SJCRH30 (cell line): Measurements from ENCODE around the gene PPM1N. TPM values are rescaled to one million over a fixed set of nuclear protein-coding genes. Genes with fewer than 3 reads are reported as not detected.

Experiments
- DNase-seq, 2 experiments: peaks; one replicate each; pipeline ENCODE4 v3.0.0-alpha.2; 2015 to 2020
- H3K27ac ChIP-seq: fragments of 250-450 bp; sonication (Bioruptor Pico); 2 replicates; pipeline ENCODE4 v1.5.1; 2020; ENCODE audit warnings: mild to moderate bottlenecking, moderate library complexity
- H3K27me3 ChIP-seq: fragments of 250-450 bp; sonication (Bioruptor Pico); 2 replicates; pipeline ENCODE4 v1.5.1; 2020; ENCODE audit warnings: mild to moderate bottlenecking, moderate library complexity
- H3K36me3 ChIP-seq: fragments of 250-450 bp; sonication (Bioruptor Pico); 2 replicates; pipeline ENCODE4 v1.5.1; 2020; ENCODE audit warnings: mild to moderate bottlenecking, moderate library complexity
- H3K4me1 ChIP-seq: fragments of 250-450 bp; sonication (Bioruptor Pico); 2 replicates; pipeline ENCODE4 v1.5.1; 2020; ENCODE audit warnings: mild to moderate bottlenecking, moderate library complexity
- H3K4me3 ChIP-seq: fragments of 250-450 bp; sonication (Bioruptor Pico); 2 replicates; pipeline ENCODE4 v1.5.1; 2020; ENCODE audit warnings: mild to moderate bottlenecking, moderate library complexity
- H3K9me3 ChIP-seq: fragments of 250-450 bp; sonication (Bioruptor Pico); replicated peaks from 2 replicates; pipeline ENCODE4 v1.5.1; 2020; ENCODE audit warnings: mild to moderate bottlenecking, moderate library complexity
- total RNA-seq: library from RNA; depleted of rRNA; stranded (reverse); fragments of >200 nt; shearing (Covaris generic); gene quantifications from 2 replicates; pipeline ENCODE4 v1.2.3, GENCODE V29; 2014

Gene PPM1N
- total RNA-seq, 1 experiment from 2014 or later: 1.0 TPM

DNA sequence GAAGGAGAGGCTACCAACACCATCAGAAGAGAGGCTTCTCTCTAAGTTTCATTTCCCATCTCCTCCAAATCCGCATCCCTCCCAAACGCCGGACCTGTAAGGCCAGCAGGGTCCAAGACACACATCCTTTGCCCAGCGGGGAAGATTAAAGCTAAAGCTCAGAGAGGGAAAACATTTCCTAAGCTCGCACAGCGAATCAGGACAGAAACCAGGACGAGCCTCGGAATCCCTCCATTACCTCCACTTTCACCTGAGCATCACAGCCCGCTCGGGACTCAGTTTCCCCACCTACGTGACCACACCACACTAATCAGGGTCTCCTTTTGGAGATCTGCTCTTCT, 31.2 kb upstream of the PPM1N start:
- no peaks in the 10 kb centered on the region for H3K9me3 ChIP-seq
- H3K36me3 ChIP-seq: no peaks in the 10 kb centered on the region
- peaks cover 11% of the 10 kb centered on the region; the same call in 1 of the 2 replicates for H3K4me1 ChIP-seq
- H3K27me3 ChIP-seq: no peaks in the 10 kb centered on the region
- H3K27ac ChIP-seq: no peak overlapping the region
- peak overlapping the region; percentile 64 for H3K4me3 ChIP-seq
- DNase-seq: no peak

DNA sequence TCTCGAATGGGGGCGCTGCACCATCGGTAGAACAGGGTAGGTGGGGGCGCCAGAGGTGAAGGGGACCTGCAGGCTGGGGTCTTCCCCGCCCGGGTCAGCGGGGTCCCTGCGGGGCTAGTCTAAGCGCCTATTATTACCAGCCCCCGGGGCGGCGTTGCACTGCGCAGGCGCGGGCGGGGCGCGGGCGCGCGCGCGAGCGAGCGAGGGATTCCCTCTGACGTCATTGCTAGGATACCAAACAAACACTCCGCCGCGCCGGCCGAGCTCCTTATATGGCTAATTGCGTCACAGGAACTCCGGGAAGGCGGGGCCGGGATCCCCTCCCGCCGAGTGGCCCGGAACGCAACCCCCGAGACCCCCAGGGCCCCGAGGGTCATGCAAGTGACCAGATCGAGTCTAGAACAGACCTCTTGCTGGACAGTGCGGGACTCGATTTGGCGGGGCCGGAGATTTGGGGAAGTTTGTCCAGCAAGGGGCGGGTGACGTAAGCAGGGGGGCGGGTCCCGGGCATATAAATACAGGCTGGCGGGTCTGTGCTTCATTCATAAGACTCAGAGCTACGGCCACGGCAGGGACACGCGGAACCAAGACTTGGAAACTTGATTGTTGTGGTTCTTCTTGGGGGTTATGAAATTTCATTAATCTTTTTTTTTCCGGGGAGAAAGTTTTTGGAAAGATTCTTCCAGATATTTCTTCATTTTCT, 30.6 kb upstream of the PPM1N start, which contains the start of gene FOSB:
FOSB (plus strand) TSS at position 541 of the 703 bp plus-strand sequence. CDS start 591 bp downstream, outside the sequence.
- Histone ChIP-seq H3K27ac (peak within 1 kb of the TSS; percentile 21), H3K4me3 (peak within 1 kb of the TSS; percentile 64), H3K36me3 (no peaks in the 10 kb centered on the region), H3K27me3 (no peaks in the 10 kb centered on the region), H3K4me1 (peaks cover 11% of the 10 kb centered on the region; the same call in 1 of the 2 replicates), H3K9me3 (no peaks in the 10 kb centered on the region)
- peak; percentile 95 to 97 for DNase-seq

DNA sequence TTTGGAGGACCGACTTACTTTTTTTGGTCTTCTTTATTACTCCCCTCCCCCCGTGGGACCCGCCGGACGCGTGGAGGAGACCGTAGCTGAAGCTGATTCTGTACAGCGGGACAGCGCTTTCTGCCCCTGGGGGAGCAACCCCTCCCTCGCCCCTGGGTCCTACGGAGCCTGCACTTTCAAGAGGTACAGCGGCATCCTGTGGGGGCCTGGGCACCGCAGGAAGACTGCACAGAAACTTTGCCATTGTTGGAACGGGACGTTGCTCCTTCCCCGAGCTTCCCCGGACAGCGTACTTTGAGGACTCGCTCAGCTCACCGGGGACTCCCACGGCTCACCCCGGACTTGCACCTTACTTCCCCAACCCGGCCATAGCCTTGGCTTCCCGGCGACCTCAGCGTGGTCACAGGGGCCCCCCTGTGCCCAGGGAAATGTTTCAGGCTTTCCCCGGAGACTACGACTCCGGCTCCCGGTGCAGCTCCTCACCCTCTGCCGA, 30.0 kb upstream of the PPM1N start:
- Histone ChIP-seq H3K4me1 (peaks cover 11% of the 10 kb centered on the region; the same call in 1 of the 2 replicates), H3K27me3 (no peaks in the 10 kb centered on the region), H3K9me3 (no peaks in the 10 kb centered on the region), H3K36me3 (no peaks in the 10 kb centered on the region), H3K27ac (no peak overlapping the region), H3K4me3 (peak overlapping the region; percentile 64)
- peak in 1 of 2 experiments; percentile 33 for DNase-seq

DNA sequence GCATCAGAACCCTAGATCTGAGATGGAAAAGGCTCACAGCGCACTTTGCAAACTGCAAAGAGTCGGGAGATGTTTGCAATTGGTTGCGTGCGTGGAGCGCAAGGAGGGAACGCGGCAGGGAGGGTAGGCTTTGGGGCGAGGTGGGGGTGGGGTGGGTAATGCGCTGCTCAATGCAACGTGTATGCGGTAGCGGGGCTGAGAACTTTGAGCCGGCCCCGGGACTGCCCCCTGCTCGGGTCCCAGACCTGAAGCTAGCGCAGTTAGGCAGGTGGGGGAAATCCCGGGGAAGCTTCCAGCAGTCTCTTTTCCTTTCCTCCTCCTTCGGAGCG, 29.5 kb upstream of the PPM1N start:
- Histone ChIP-seq H3K27me3 (no peaks in the 10 kb centered on the region), H3K27ac (peak overlapping the region; percentile 21), H3K4me1 (peaks cover 11% of the 10 kb centered on the region; the same call in 1 of the 2 replicates), H3K9me3 (no peaks in the 10 kb centered on the region), H3K4me3 (peak overlapping the region; percentile 64), H3K36me3 (no peaks in the 10 kb centered on the region)
- no peak for DNase-seq

DNA sequence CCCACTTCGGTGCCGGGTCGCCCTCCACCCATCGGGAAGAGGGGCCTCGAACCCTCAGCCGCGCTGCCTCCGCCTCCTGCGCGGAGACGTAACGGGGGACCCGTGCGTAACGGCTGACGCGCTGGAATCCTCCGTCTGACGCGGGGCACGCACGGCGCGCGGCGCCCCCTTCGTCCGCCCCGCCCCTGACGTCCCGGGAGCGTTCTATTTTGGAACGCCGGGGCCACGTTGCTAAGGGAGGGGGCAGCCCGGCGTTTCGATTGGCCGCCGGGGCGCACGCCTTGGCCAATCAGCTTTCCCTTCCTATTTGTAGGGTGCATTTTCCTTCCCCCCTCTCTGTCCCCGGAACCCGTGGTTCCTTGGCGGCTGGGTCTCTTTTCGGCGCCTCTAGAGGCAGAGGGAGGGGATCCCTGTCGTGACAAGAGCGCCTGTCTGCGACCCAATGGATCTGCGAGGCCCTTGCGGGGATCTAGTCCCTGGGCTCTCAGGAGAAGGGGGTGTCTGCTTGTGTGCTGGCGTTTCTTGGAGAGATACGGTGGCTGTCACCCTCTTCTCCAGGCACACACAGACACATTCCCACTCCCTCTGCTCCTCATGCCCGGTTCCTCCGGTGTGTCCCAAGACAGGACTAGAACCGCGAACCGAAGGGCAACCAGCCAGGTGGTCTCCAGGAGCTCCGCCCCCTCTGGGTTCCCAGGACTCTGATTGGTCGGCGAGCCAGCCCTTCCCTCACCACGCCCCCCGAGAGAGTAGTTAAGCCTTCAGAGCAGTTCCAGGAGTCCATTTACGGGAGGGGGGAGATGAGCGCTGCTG, 28.9 kb upstream of the PPM1N start:
- Histone ChIP-seq H3K4me3 (peak overlapping the region; percentile 64), H3K27ac (peak overlapping the region; percentile 47), H3K9me3 (no peaks in the 10 kb centered on the region), H3K4me1 (peaks cover 11% of the 10 kb centered on the region; the same call in 1 of the 2 replicates), H3K36me3 (no peaks in the 10 kb centered on the region), H3K27me3 (no peaks in the 10 kb centered on the region)
- peak; percentile 93 to 96 for DNase-seq

DNA sequence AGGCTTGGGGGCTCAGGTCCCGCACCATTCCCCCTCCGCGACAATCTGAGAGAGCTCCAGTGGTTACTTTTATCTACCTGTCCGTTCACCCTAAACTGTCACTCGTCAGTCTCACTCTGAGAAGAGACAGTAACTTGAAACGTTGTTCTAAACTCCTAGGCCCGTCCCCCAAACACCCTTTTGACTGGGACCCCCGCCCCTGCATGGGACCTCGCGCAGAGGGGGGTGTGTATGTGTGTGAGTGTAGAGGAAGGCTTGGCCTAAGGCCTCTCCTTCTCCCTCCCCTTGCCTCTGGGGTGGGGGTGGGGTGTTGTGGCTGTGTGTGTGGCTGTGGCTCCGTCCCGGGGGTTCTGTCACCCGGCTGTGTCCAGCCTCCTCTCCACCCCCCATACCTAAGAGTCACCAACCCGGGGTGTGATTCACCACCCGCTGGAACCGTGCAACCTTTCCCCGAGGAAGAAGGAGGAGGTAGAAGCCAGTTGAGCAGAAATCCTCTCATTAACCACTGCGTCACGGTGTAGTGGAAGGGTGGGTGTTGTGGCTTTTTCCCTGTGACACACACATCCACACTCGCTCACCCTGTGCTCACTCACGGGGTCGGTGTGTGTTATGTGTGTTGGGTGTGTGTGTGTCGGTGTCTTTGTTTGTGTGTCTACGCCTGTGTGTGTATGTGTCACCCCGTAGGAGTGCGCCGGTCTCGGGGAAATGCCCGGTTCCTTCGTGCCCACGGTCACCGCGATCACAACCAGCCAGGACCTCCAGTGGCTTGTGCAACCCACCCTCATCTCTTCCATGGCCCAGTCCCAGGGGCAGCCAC, 28.1 kb upstream of the PPM1N start:
- Histone ChIP-seq H3K4me3 (peak overlapping the region; percentile 64), H3K9me3 (no peaks in the 10 kb centered on the region), H3K27ac (no peak overlapping the region; the same call in 1 of the 2 replicates), H3K4me1 (peaks cover 11% of the 10 kb centered on the region; the same call in 1 of the 2 replicates), H3K36me3 (no peaks in the 10 kb centered on the region), H3K27me3 (no peaks in the 10 kb centered on the region)
- DNase-seq: no peak

DNA sequence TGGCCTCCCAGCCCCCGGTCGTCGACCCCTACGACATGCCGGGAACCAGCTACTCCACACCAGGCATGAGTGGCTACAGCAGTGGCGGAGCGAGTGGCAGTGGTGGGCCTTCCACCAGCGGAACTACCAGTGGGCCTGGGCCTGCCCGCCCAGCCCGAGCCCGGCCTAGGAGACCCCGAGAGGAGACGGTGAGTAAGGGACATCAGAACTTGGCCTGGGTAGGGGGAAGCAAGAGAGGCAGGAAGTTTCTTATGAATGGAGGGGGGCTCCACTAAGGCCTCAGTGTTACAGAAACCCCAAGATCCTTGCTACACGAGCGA, 27.5 kb upstream of the PPM1N start:
- H3K27me3 ChIP-seq: no peaks in the 10 kb centered on the region
- H3K27ac ChIP-seq: no peak overlapping the region
- H3K4me1 ChIP-seq: peaks cover 11% of the 10 kb centered on the region; the same call in 1 of the 2 replicates
- no peak for DNase-seq
- no peaks in the 10 kb centered on the region for H3K9me3 ChIP-seq
- H3K4me3 ChIP-seq: no peak overlapping the region
- no peaks in the 10 kb centered on the region for H3K36me3 ChIP-seq

DNA sequence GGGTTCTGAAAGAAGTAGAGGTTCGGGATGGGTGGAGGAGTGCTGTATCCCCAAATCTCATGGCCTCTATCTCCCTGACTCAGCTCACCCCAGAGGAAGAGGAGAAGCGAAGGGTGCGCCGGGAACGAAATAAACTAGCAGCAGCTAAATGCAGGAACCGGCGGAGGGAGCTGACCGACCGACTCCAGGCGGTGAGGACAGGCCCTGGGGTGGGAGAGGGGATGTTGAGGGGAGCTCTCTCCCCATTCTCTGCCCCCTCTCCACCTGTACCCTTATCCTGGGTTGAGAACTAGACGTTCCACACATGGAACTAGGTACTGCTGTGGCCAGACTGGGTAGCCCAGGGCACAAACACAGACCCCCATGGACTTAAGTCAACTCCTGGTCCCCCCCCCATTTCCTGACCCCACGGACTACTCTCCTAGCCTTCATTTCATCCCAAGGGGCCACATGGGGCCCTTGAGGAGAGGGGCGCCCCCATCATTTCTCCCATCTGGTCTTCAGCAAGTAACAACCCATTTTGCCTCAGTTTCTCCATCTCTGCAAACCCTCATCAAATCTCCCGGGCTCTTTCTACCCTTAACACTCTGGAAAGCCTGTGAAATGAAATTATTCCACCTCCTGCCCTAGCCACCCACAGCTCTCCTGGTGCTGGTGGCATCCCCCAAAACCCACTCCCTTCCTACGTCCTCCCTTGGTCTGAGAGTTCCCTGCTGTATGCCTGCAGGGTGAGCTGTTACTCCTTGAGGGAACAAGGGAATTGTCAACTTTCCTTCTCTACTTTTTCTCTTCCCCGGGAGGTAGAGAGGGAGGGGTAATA, 26.9 kb upstream of the PPM1N start:
- Histone ChIP-seq H3K4me1 (peaks cover 11% of the 10 kb centered on the region; the same call in 1 of the 2 replicates), H3K27ac (no peak overlapping the region), H3K9me3 (no peaks in the 10 kb centered on the region), H3K36me3 (no peaks in the 10 kb centered on the region), H3K4me3 (no peak overlapping the region), H3K27me3 (no peaks in the 10 kb centered on the region)
- DNase-seq: no peak

DNA sequence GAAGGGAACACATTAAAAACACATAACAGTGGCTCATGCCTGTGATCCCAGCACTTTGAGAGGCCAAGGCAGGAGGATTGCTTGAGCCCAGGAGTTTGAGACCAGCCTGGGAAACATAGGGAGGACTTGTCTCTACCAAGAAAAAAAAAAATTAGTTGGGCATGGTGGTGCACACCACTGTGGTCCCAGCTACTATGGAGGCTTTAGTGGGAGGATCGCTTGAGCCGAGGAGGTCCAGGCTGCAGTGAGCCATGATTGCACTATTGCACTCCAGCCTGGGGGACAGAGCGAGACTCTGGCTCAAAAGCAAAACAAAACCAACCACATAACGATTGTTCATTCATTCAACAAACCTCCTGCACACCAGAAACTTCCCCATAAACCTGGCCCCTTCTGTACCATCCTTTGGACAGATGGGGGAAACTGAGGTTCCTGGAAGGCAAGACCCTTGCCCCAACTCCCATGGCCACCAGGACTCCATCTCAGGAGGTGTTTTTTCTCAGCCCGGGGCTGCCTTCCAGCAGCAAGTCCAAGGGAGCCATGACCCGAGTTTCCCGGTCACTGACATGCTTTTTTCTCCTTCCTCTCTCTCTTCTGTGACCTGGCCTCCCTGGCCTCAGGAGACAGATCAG, 26.2 kb upstream of the PPM1N start:
- H3K4me1 ChIP-seq: peaks cover 11% of the 10 kb centered on the region; the same call in 1 of the 2 replicates
- H3K36me3 ChIP-seq: no peaks in the 10 kb centered on the region
- DNase-seq: no peak
- H3K27me3 ChIP-seq: no peaks in the 10 kb centered on the region
- H3K27ac ChIP-seq: no peak overlapping the region
- H3K9me3 ChIP-seq: no peaks in the 10 kb centered on the region
- no peak overlapping the region for H3K4me3 ChIP-seq

DNA sequence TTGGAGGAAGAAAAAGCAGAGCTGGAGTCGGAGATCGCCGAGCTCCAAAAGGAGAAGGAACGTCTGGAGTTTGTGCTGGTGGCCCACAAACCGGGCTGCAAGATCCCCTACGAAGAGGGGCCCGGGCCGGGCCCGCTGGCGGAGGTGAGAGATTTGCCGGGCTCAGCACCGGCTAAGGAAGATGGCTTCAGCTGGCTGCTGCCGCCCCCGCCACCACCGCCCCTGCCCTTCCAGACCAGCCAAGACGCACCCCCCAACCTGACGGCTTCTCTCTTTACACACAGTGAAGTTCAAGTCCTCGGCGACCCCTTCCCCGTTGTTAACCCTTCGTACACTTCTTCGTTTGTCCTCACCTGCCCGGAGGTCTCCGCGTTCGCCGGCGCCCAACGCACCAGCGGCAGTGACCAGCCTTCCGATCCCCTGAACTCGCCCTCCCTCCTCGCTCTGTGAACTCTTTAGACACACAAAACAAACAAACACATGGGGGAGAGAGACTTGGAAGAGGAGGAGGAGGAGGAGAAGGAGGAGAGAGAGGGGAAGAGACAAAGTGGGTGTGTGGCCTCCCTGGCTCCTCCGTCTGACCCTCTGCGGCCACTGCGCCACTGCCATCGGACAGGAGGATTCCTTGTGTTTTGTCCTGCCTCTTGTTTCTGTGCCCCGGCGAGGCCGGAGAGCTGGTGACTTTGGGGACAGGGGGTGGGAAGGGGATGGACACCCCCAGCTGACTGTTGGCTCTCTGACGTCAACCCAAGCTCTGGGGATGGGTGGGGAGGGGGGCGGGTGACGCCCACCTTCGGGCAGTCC, 25.5 kb upstream of the PPM1N start:
- H3K27ac ChIP-seq: no peak overlapping the region
- H3K4me1 ChIP-seq: peaks cover 12% of the 10 kb centered on the region
- H3K27me3 ChIP-seq: no peaks in the 10 kb centered on the region
- no peaks in the 10 kb centered on the region for H3K9me3 ChIP-seq
- no peak overlapping the region for H3K4me3 ChIP-seq
- H3K36me3 ChIP-seq: no peaks in the 10 kb centered on the region
- no peak for DNase-seq

DNA sequence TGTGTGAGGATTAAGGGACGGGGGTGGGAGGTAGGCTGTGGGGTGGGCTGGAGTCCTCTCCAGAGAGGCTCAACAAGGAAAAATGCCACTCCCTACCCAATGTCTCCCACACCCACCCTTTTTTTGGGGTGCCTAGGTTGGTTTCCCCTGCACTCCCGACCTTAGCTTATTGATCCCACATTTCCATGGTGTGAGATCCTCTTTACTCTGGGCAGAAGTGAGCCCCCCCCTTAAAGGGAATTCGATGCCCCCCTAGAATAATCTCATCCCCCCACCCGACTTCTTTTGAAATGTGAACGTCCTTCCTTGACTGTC, 24.9 kb upstream of the PPM1N start:
- no peaks in the 10 kb centered on the region for H3K9me3 ChIP-seq
- H3K4me3 ChIP-seq: no peak overlapping the region
- H3K27me3 ChIP-seq: no peaks in the 10 kb centered on the region

DNA sequence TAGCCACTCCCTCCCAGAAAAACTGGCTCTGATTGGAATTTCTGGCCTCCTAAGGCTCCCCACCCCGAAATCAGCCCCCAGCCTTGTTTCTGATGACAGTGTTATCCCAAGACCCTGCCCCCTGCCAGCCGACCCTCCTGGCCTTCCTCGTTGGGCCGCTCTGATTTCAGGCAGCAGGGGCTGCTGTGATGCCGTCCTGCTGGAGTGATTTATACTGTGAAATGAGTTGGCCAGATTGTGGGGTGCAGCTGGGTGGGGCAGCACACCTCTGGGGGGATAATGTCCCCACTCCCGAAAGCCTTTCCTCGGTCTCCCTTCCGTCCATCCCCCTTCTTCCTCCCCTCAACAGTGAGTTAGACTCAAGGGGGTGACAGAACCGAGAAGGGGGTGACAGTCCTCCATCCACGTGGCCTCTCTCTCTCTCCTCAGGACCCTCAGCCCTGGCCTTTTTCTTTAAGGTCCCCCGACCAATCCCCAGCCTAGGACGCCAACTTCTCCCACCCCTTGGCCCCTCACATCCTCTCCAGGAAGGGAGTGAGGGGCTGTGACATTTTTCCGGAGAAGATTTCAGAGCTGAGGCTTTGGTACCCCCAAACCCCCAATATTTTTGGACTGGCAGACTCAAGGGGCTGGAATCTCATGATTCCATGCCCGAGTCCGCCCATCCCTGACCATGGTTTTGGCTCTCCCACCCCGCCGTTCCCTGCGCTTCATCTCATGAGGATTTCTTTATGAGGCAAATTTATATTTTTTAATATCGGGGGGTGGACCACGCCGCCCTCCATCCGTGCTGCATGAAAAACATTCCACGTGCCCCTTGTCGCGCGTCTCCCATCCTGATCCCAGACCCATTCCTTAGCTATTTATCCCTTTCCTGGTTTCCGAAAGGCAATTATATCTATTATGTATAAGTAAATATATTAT, 24.3 kb upstream of the PPM1N start:
- Histone ChIP-seq H3K36me3 (no peaks in the 10 kb centered on the region), H3K27me3 (no peaks in the 10 kb centered on the region), H3K4me3 (no peak overlapping the region), H3K27ac (no peak overlapping the region), H3K4me1 (peaks cover 9% of the 10 kb centered on the region), H3K9me3 (no peaks in the 10 kb centered on the region)
- DNase-seq: no peak

More for the DNA sequence above, 24.9 kb upstream of the PPM1N start:
- DNase-seq: no peak
- H3K4me1 ChIP-seq: peaks cover 12% of the 10 kb centered on the region
- H3K27ac ChIP-seq: no peak overlapping the region
- H3K36me3 ChIP-seq: no peaks in the 10 kb centered on the region
